Measurements from ENCODE around the gene HPS1.
"Not testable (repeated sequence)": the region's sequence is repeated elsewhere in the genome, so short reads cannot be mapped to it uniquely, and the experiment has no call there.

The HPS1 gene

GRCh38 chr10:98384531-98385133, 62.1 kb downstream of the HPS1 start:
- TF ChIP-seq ZFX (IDR thresholded peaks at IDR 0.05) (no peak), CTCF (conservative IDR thresholded peaks at IDR 0.05) (no peak)
- no peak overlapping the region for H3K27ac ChIP-seq

GRCh38 chr10:98383869-98384268, 62.9 kb downstream of the HPS1 start:
- TF ChIP-seq CTCF (conservative IDR thresholded peaks at IDR 0.05) = no peak
- TF ChIP-seq ZFX (IDR thresholded peaks at IDR 0.05) = no peak
- H3K27ac ChIP-seq = no peak overlapping the region

- not testable (repeated sequence) for H3K27ac ChIP-seq
Observed at GRCh38 chr10:98383134-98383667, 63.5 kb downstream of the HPS1 start.

GRCh38 chr10:98382691-98383101, 64.0 kb downstream of the HPS1 start:
- TF ChIP-seq ZFX (IDR thresholded peaks at IDR 0.05) = no peak
- no peak for TF ChIP-seq CTCF (conservative IDR thresholded peaks at IDR 0.05)

DNA sequence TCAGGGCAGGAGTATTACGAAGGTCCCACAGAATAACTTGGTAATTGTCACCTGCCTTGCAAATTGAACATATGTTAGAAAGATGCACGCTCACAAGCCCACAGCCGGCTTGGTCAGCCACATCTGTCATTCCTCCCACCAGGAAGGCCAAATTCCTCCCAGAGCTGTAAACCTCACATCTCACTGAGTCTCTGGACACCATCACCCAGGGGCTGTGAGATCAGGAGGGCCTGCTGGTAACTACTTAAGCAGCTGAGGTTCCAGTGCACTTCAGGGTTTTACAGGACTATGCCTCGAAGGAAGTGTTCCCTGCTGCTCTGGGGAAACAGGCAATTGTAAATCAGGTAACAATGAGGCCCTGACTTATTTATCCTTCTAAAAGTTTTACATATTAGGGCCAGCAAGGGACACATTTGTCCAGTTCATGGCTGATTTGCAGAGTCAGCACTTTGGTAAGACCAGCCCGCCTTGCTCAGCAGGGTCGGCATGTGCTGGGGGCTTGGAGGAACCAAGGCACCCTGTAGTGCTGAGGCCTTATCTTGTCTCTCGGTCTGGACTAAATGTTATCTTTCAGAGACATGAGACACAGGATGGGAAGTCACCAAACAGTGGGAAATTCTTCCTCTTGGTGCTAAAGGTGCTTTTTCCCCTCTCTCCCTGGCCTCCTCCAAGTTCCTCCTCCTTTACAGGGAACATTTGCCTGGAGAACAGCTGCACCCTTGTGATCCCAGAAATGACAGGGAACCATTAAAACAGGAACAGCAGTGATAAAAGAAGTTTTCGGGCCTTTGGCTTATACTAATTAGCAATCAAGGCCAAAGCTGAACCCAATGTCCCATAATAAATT, 66.0 kb downstream of the HPS1 start:
- TF ChIP-seq ZFX (IDR thresholded peaks at IDR 0.05) (no peak), CTCF (conservative IDR thresholded peaks at IDR 0.05) (no peak)
- no peak overlapping the region for H3K27ac ChIP-seq

More at GRCh38 chr10:98382691-98383101, 64.0 kb downstream of the HPS1 start:
- H3K27ac ChIP-seq = no peak overlapping the region

GRCh38 chr10:98378722-98379121, 68.0 kb downstream of the HPS1 start:
- H3K27ac ChIP-seq = no peak overlapping the region
- TF ChIP-seq ZFX (IDR thresholded peaks at IDR 0.05) (no peak), CTCF (conservative IDR thresholded peaks at IDR 0.05) (no peak)

- no peak for TF ChIP-seq CTCF (conservative IDR thresholded peaks at IDR 0.05)
- no peak for TF ChIP-seq ZFX (IDR thresholded peaks at IDR 0.05)
Observed at GRCh38 chr10:98377536-98377935, 69.2 kb downstream of the HPS1 start.

More at GRCh38 chr10:98377536-98377935, 69.2 kb downstream of the HPS1 start:
- H3K27ac ChIP-seq = no peak overlapping the region

Data from C4-2B (cell line).